ENCODE data around the gene DNAJC17. TPM values are rescaled to one million over a fixed set of nuclear protein-coding genes. Genes with fewer than 3 reads are reported as not detected.
A peak's percentile ranks its signal among the peaks of the same experiment; 100 is the strongest.

DNAJC17 gene
- total RNA-seq: 20.0 and 59.2 TPM in 2 replicates

GRCh38 chr15:40807028-40807887, at the start of gene DNAJC17, which contains the start of gene ZFYVE19:
DNAJC17 (minus strand) TSS chr15:40807473; CDS start chr15:40807446, 27 bp downstream.
ZFYVE19 (plus strand) TSS chr15:40807089; CDS start chr15:40807590, 501 bp downstream.
- DNase-seq (ENCODE audit: low read depth): peak; percentile 93
- TF ChIP-seq CTCF (IDR thresholded peaks at IDR 0.05; ENCODE audit: insufficient read depth, low read length, poor library complexity, severe bottlenecking): no peak
- H3K36me3 ChIP-seq (ENCODE audit: control insufficient read depth, insufficient read depth, low read length): no peaks in the 10 kb centered on the region
- peak within 1 kb of the TSS; percentile 94 for H3K4me3 ChIP-seq (ENCODE audit: low read depth, low read length)
- H3K27me3 ChIP-seq (ENCODE audit: control insufficient read depth, insufficient read depth, low read length): no peaks in the 10 kb centered on the region

GRCh38 chr15:40856746-40857145, 49.5 kb upstream of the DNAJC17 start:
- TF ChIP-seq CTCF (IDR thresholded peaks at IDR 0.05; ENCODE audit: insufficient read depth, low read length, poor library complexity, severe bottlenecking): no peak
- peaks cover 3% of the 10 kb centered on the region for H3K36me3 ChIP-seq (ENCODE audit: control insufficient read depth, insufficient read depth, low read length)
- H3K27me3 ChIP-seq (ENCODE audit: control insufficient read depth, insufficient read depth, low read length): no peaks in the 10 kb centered on the region
- no peak for DNase-seq (ENCODE audit: low read depth)
- H3K4me3 ChIP-seq (ENCODE audit: low read depth, low read length): no peak overlapping the region

GRCh38 chr15:40855706-40856234, 48.5 kb upstream of the DNAJC17 start:
- DNase-seq (ENCODE audit: low read depth): no peak
- TF ChIP-seq CTCF (IDR thresholded peaks at IDR 0.05; ENCODE audit: insufficient read depth, low read length, poor library complexity, severe bottlenecking): no peak
- Histone ChIP-seq H3K4me3 (ENCODE audit: low read depth, low read length) (no peak overlapping the region), H3K27me3 (ENCODE audit: control insufficient read depth, insufficient read depth, low read length) (no peaks in the 10 kb centered on the region), H3K36me3 (ENCODE audit: control insufficient read depth, insufficient read depth, low read length) (peaks cover 3% of the 10 kb centered on the region)

- H3K4me3 ChIP-seq (ENCODE audit: low read depth, low read length): no peak overlapping the region
- no peaks in the 10 kb centered on the region for H3K27me3 ChIP-seq (ENCODE audit: control insufficient read depth, insufficient read depth, low read length)
- no peak for TF ChIP-seq CTCF (IDR thresholded peaks at IDR 0.05; ENCODE audit: insufficient read depth, low read length, poor library complexity, severe bottlenecking)
- no peak for DNase-seq (ENCODE audit: low read depth)
- H3K36me3 ChIP-seq (ENCODE audit: control insufficient read depth, insufficient read depth, low read length): peaks cover 3% of the 10 kb centered on the region
Observed at GRCh38 chr15:40854161-40854560, 46.9 kb upstream of the DNAJC17 start.

GRCh38 chr15:40853241-40853890, 46.1 kb upstream of the DNAJC17 start:
- Histone ChIP-seq H3K4me3 (ENCODE audit: low read depth, low read length) (no peak overlapping the region), H3K27me3 (ENCODE audit: control insufficient read depth, insufficient read depth, low read length) (no peaks in the 10 kb centered on the region), H3K36me3 (ENCODE audit: control insufficient read depth, insufficient read depth, low read length) (peaks cover 3% of the 10 kb centered on the region)
- TF ChIP-seq CTCF (IDR thresholded peaks at IDR 0.05; ENCODE audit: insufficient read depth, low read length, poor library complexity, severe bottlenecking): no peak
- no peak for DNase-seq (ENCODE audit: low read depth)

Data from kidney epithelial cell (primary cell).